Astrocyte (in vitro differentiated cells and primary cell): Measurements from ENCODE around the gene EPOP. TPM values are rescaled to one million over a fixed set of nuclear protein-coding genes. Genes with fewer than 3 reads are reported as not detected.

Experiments used
- DNase-seq: peaks from one replicate; pipeline ENCODE4 v3.0.0-alpha.2; 2010; ENCODE audit warnings: low read depth
- FAIRE-seq: peaks from 2 replicates; lab custom pipeline; 2011; peaks lifted over from hg19 to GRCh38; lab: Jason Lieb, UNC
- H2AFZ ChIP-seq: 2 replicates; pipeline ENCODE4 v1.6.0; 2012; ENCODE audit warnings: low read depth, low read length, inconsistent platforms
- H3K27ac ChIP-seq: 2 replicates; pipeline ENCODE4 v1.5.1; 2011; ENCODE audit warnings: low read depth, low read length, inconsistent platforms
- H3K27me3 ChIP-seq: 2 replicates; pipeline ENCODE4 v1.6.0; 2011; ENCODE audit warnings: low read length, inconsistent platforms; ENCODE audit not compliant: insufficient read depth
- H3K36me3 ChIP-seq: 2 replicates; pipeline ENCODE4 v1.5.1; 2011; ENCODE audit warnings: low read length, inconsistent platforms; ENCODE audit not compliant: insufficient read depth
- H3K4me1 ChIP-seq: 2 replicates; pipeline ENCODE4 v1.5.1; 2011; ENCODE audit warnings: low read length, inconsistent platforms; ENCODE audit not compliant: insufficient read depth
- H3K4me2 ChIP-seq: 2 replicates; pipeline ENCODE4 v1.6.0; 2012; ENCODE audit warnings: low read length, inconsistent platforms
- H3K4me3 ChIP-seq: 2 replicates; pipeline ENCODE4 v1.5.1; 2011; ENCODE audit warnings: low read depth, mild to moderate bottlenecking, low read length, inconsistent platforms; ENCODE audit not compliant: insufficient read depth
- H3K79me2 ChIP-seq: 2 replicates; pipeline ENCODE4 v1.6.0; 2012; ENCODE audit warnings: mild to moderate bottlenecking, low read length, inconsistent platforms; ENCODE audit not compliant: insufficient read depth
- H3K9ac ChIP-seq: 2 replicates; pipeline ENCODE4 v1.6.0; 2012; ENCODE audit warnings: mild to moderate bottlenecking, low read length, inconsistent platforms
- H3K9me3 ChIP-seq: 2 replicates; pipeline ENCODE4 v1.5.1; 2012; ENCODE audit warnings: low read depth, mild to moderate bottlenecking, low read length, inconsistent platforms; ENCODE audit not compliant: insufficient read depth
- H4K20me1 ChIP-seq: 2 replicates; pipeline ENCODE4 v1.6.0; 2012; ENCODE audit warnings: low read length, inconsistent platforms; ENCODE audit not compliant: insufficient read depth
- H3K27ac Mint-ChIP-seq: one replicate; pipeline ENCODE4 v1.8.0; 2021; ENCODE audit warnings: mild to moderate bottlenecking, mixed read lengths; ENCODE audit not compliant: unreplicated experiment
- H3K27me3 Mint-ChIP-seq: one replicate; pipeline ENCODE4 v1.8.0; 2021; ENCODE audit warnings: low read depth, mixed read lengths; ENCODE audit not compliant: unreplicated experiment
- H3K36me3 Mint-ChIP-seq: one replicate; pipeline ENCODE4 v1.8.0; 2021; ENCODE audit warnings: low read depth, mixed read lengths; ENCODE audit not compliant: unreplicated experiment
- H3K4me1 Mint-ChIP-seq: one replicate; pipeline ENCODE4 v1.8.0; 2021; ENCODE audit warnings: low read depth, mixed read lengths; ENCODE audit not compliant: unreplicated experiment
- H3K4me3 Mint-ChIP-seq: one replicate; pipeline ENCODE4 v1.8.0; 2021; ENCODE audit warnings: mild to moderate bottlenecking, moderate library complexity, mixed read lengths; ENCODE audit not compliant: unreplicated experiment
- H3K9me3 Mint-ChIP-seq: one replicate; pipeline ENCODE4 v1.8.0; 2021; ENCODE audit warnings: mild to moderate bottlenecking, mixed read lengths; ENCODE audit not compliant: unreplicated experiment
- CTCF ChIP-seq: IDR thresholded peaks from 2 replicates; pipeline ENCODE4 v1.5.1; 2011; ENCODE audit warnings: low read depth, mild to moderate bottlenecking, inconsistent platforms, low read length, moderate library complexity; ENCODE audit not compliant: insufficient read depth
- EZH2 ChIP-seq: IDR thresholded peaks from 2 replicates; pipeline ENCODE4 v1.6.1; 2012; ENCODE audit warnings: mild to moderate bottlenecking, low read length, inconsistent platforms; ENCODE audit not compliant: insufficient read depth
- total RNA-seq: library from RNA; stranded (reverse); gene quantifications from 2 replicates; pipeline ENCODE4 v1.2.1, GENCODE V29; 2021

Gene EPOP
- total RNA-seq, 1 donor from 2014 or later: 4.1 TPM

GRCh38 chr17:38656959-38657823, 17.6 kb downstream of the EPOP start:
- H3K4me2 ChIP-seq: no peak overlapping the region

GRCh38 chr17:38654411-38655398, 20.1 kb downstream of the EPOP start:
- peaks cover 36% of the 10 kb centered on the region for H3K27me3 Mint-ChIP-seq
- no peak overlapping the region for H3K4me3 ChIP-seq
- no peak overlapping the region for H3K27ac ChIP-seq
- H2AFZ ChIP-seq: no peak overlapping the region
- FAIRE-seq (no peak), DNase-seq (no peak)
- H3K9me3 ChIP-seq: no peaks in the 10 kb centered on the region
- no peaks in the 10 kb centered on the region for H3K36me3 ChIP-seq
- H3K4me1 ChIP-seq: no peaks in the 10 kb centered on the region
- no peaks in the 10 kb centered on the region for H4K20me1 ChIP-seq
- no peaks in the 10 kb centered on the region for H3K9me3 Mint-ChIP-seq
- H3K4me3 Mint-ChIP-seq: no peak overlapping the region
- H3K4me1 Mint-ChIP-seq: peaks cover 5% of the 10 kb centered on the region
- H3K27ac Mint-ChIP-seq: peak overlapping the region; percentile 66
- H3K36me3 Mint-ChIP-seq: no peaks in the 10 kb centered on the region
- no peak overlapping the region for H3K4me2 ChIP-seq
- peaks cover 24% of the 10 kb centered on the region for H3K27me3 ChIP-seq
- no peak overlapping the region for H3K9ac ChIP-seq
- no peak for TF ChIP-seq EZH2
- H3K79me2 ChIP-seq: no peaks in the 10 kb centered on the region

More at GRCh38 chr17:38656959-38657823, 17.6 kb downstream of the EPOP start:
- Mint-ChIP-seq H3K4me1 (peaks cover 7% of the 10 kb centered on the region), H3K9me3 (no peaks in the 10 kb centered on the region), H3K36me3 (no peaks in the 10 kb centered on the region), H3K4me3 (no peak overlapping the region), H3K27me3 (peaks cover 32% of the 10 kb centered on the region), H3K27ac (no peak overlapping the region)
- TF ChIP-seq EZH2 (no peak), CTCF (no peak)
- FAIRE-seq (no peak), DNase-seq (no peak)
- Histone ChIP-seq H3K27ac (no peak overlapping the region), H3K9ac (no peak overlapping the region), H3K27me3 (peaks cover 24% of the 10 kb centered on the region), H3K79me2 (no peaks in the 10 kb centered on the region), H3K4me3 (no peak overlapping the region), H3K9me3 (no peaks in the 10 kb centered on the region), H3K4me1 (no peaks in the 10 kb centered on the region), H3K36me3 (no peaks in the 10 kb centered on the region), H2AFZ (no peak overlapping the region), H4K20me1 (no peaks in the 10 kb centered on the region)

- H3K27me3 Mint-ChIP-seq: peaks cover 35% of the 10 kb centered on the region
- no peak for TF ChIP-seq EZH2
- no peak for TF ChIP-seq CTCF
These were observed 21.1 kb downstream of the EPOP start for GRCh38 chr17:38653679-38654078.

More at GRCh38 chr17:38653679-38654078, 21.1 kb downstream of the EPOP start:
- Histone ChIP-seq H3K36me3 (no peaks in the 10 kb centered on the region), H3K79me2 (no peaks in the 10 kb centered on the region), H3K4me3 (no peak overlapping the region), H3K9me3 (no peaks in the 10 kb centered on the region), H3K27ac (no peak overlapping the region), H3K4me2 (no peak overlapping the region), H3K4me1 (no peaks in the 10 kb centered on the region), H3K27me3 (peaks cover 24% of the 10 kb centered on the region), H4K20me1 (no peaks in the 10 kb centered on the region), H3K9ac (no peak overlapping the region), H2AFZ (no peak overlapping the region)
- Mint-ChIP-seq H3K9me3 (no peaks in the 10 kb centered on the region), H3K36me3 (no peaks in the 10 kb centered on the region), H3K4me3 (no peak overlapping the region), H3K27ac (no peak overlapping the region), H3K4me1 (peaks cover 5% of the 10 kb centered on the region)
- no peak for DNase-seq
- FAIRE-seq: no peak
